Mononuclear cell (primary cell): ENCODE measurements around the gene PMM1. TPM values are rescaled to one million over a fixed set of nuclear protein-coding genes. Genes with fewer than 3 reads are reported as not detected.

Source experiments
- total RNA-seq: library from RNA; depleted of rRNA; stranded (reverse); fragments of >200 nt; gene quantifications from one replicate; pipeline ENCODE4 v1.2.3, GENCODE V29; 2012

PMM1 gene
- total RNA-seq, 1 donor, result 7.1 TPM

Other genes with a start within 250 kb of the PMM1 start
- 3.5 TPM for gene TEF, start 207.9 kb downstream of the PMM1 start, total RNA-seq
- gene TOB2, start 143.0 kb downstream of the PMM1 start, total RNA-seq, result 7.2 TPM
- 55.4 TPM for gene PHF5A, start 121.1 kb downstream of the PMM1 start, total RNA-seq
- gene ACO2, start 120.7 kb downstream of the PMM1 start, total RNA-seq, result 41.6 TPM
- 5.9 TPM for gene POLR3H, start 45.4 kb downstream of the PMM1 start, total RNA-seq
- not detected for gene CSDC2, start 28.8 kb downstream of the PMM1 start, total RNA-seq
- gene DESI1, start 31.2 kb upstream of the PMM1 start, total RNA-seq, result 12.8 TPM
- 210 TPM for gene XRCC6, start 31.5 kb upstream of the PMM1 start, total RNA-seq
- 66.3 TPM for gene SNU13, start 99.0 kb upstream of the PMM1 start, total RNA-seq
- 63.5 TPM for gene MEI1, start 109.7 kb upstream of the PMM1 start, total RNA-seq
- gene CCDC134, start 210.8 kb upstream of the PMM1 start, total RNA-seq, result 13.6 TPM
- gene SREBF2, start 243.3 kb upstream of the PMM1 start, total RNA-seq, result 47.9 TPM